HepG2 (cell line): ENCODE data around the gene NAPB. TPM values are rescaled to one million over a fixed set of nuclear protein-coding genes. Genes with fewer than 3 reads are reported as not detected.

Source experiments
- ATF1 ChIP-seq: IDR thresholded peaks from 2 replicates; pipeline ENCODE4 v1.6.1; 2016; ENCODE audit warnings: mild to moderate bottlenecking, control low read depth
- CBX2 ChIP-seq, 2 experiments: fragments of 200-600 bp in 1 of 2; sonication (generic); formaldehyde crosslinking in 1 of 2; IDR thresholded peaks; 2 replicates each; pipeline versions ENCODE4 v1.7.0 to v1.8.1; 2018 to 2022; ENCODE audit warnings: low read depth in 2 of 2, low read length in 1 of 2, mild to moderate bottlenecking in 1 of 2, missing genetic modification reagents in 1 of 2
- DMTF1 ChIP-seq: sonication (generic); formaldehyde crosslinking; IDR thresholded peaks from 2 replicates; pipeline ENCODE4 v1.4.0; 2020; ENCODE audit warnings: mild to moderate bottlenecking, missing genetic modification reagents
- FOXO4 ChIP-seq: sonication (generic); formaldehyde crosslinking; conservative IDR thresholded peaks from 2 replicates; pipeline ENCODE4 v1.8.1; 2023; ENCODE audit warnings: missing genetic modification reagents
- JARID2 ChIP-seq: sonication (generic); formaldehyde crosslinking; IDR thresholded peaks from 2 replicates; pipeline ENCODE4 v1.8.1; 2023; ENCODE audit warnings: missing genetic modification reagents, inconsistent platforms; ENCODE audit not compliant: insufficient replicate concordance
- KDM3A ChIP-seq: IDR thresholded peaks from 2 replicates; pipeline ENCODE4 v1.6.1; 2018; ENCODE audit warnings: low read depth, missing compliant biosample characterization
- MZF1 ChIP-seq: sonication (generic); formaldehyde crosslinking; IDR thresholded peaks from 2 replicates; pipeline ENCODE4 v1.8.1; 2023; ENCODE audit warnings: mild to moderate bottlenecking, missing genetic modification reagents, borderline replicate concordance
- NR2F1 ChIP-seq, 2 experiments: fragments of 450-650 bp in 1 of 2; formaldehyde crosslinking in 1 of 2; IDR thresholded peaks; 2 replicates each; pipeline versions ENCODE4 v1.5.0 to v1.6.1; 2016 to 2020; ENCODE audit warnings: mild to moderate bottlenecking in 1 of 2, missing compliant biosample characterization in 1 of 2, missing genetic modification reagents in 1 of 2, moderate library complexity in 1 of 2
- POGK ChIP-seq: sonication (generic); formaldehyde crosslinking; conservative IDR thresholded peaks from 2 replicates; pipeline ENCODE4 v1.8.0; 2022; ENCODE audit warnings: mild to moderate bottlenecking, moderate library complexity, missing genetic modification reagents
- ZFAT ChIP-seq: sonication (generic); formaldehyde crosslinking; conservative IDR thresholded peaks from 2 replicates; pipeline ENCODE4 v1.8.1; 2023; ENCODE audit warnings: missing genetic modification reagents, inconsistent platforms
- ZNF337 ChIP-seq: sonication (generic); formaldehyde crosslinking; IDR thresholded peaks from 2 replicates; pipeline ENCODE4 v1.5.1; 2020; ENCODE audit warnings: missing genetic modification reagents, low read depth, mild to moderate bottlenecking, borderline replicate concordance
- ZNF431 ChIP-seq: sonication (generic); formaldehyde crosslinking; IDR thresholded peaks from 2 replicates; pipeline ENCODE4 v1.9.0; 2022; ENCODE audit warnings: missing genetic modification reagents, low read depth, mild to moderate bottlenecking, borderline replicate concordance
- ZNF543 ChIP-seq: sonication (generic); formaldehyde crosslinking; IDR thresholded peaks from 2 replicates; pipeline ENCODE4 v1.4.0; 2020; ENCODE audit warnings: mild to moderate bottlenecking, missing genetic modification reagents
- ZNF598 ChIP-seq: sonication (generic); formaldehyde crosslinking; IDR thresholded peaks from 2 replicates; pipeline ENCODE4 v1.5.1; 2020; ENCODE audit warnings: mild to moderate bottlenecking, missing genetic modification reagents, borderline replicate concordance
- polyA plus RNA-seq, 8 experiments: library from polyadenylated mRNA; depleted of rRNA in 3 of 8; stranded (reverse) in 7 of 8; unstranded in 1 of 8; fragments of >200 nt; fragmentation: Illumina TruSeq in 4 of 8; extraction: Trizol in 4 of 8; gene quantifications; 2 replicates each; pipeline versions ENCODE4 v1.2.1 to v1.2.3, GENCODE V29; 2011 to 2016; ENCODE audit warnings: low read depth in 4 of 8, missing spikeins in 1 of 8, mixed read lengths in 1 of 8; ENCODE audit not compliant: insufficient read depth in 1 of 8
- total RNA-seq, 5 experiments: library from RNA; depleted of rRNA; stranded (reverse); fragments of >200 nt; fragmentation: Illumina TruSeq; extraction: Trizol; gene quantifications; 2 replicates each; pipeline ENCODE4 v1.2.3, GENCODE V29; 2016; ENCODE audit warnings: low read depth in 1 of 5
- TF ChIP-seq, protein P1 (sequence below): sonication (generic); formaldehyde crosslinking; IDR thresholded peaks from 2 replicates; pipeline ENCODE4 v1.4.0; 2020; ENCODE audit warnings: low read depth, missing genetic modification reagents
- TF ChIP-seq, protein P2 (sequence below): IDR thresholded peaks from 2 replicates; pipeline ENCODE4 v1.6.1; 2016

The NAPB gene
- total and polyA plus RNA-seq, 2 of the 13 experiments (the other 11 are each of a cell fraction or from before 2014, with no cell fraction given): 15.2 to 16.1 TPM

GRCh38 chr20:23420943-23421931 lies at the start of gene NAPB (continued):
- TF ChIP-seq DMTF1 (CRISPR knock-in tag): no peak
- peak; percentile 70; the same call in 1 of the 2 replicates for TF ChIP-seq ZNF543 (CRISPR knock-in tag)
- peak; percentile 53; the same call in 1 of the 2 replicates for TF ChIP-seq KDM3A (CRISPR knock-in tag)
- peak; percentile 97; the same call in 1 of the 2 replicates for TF ChIP-seq POGK (CRISPR knock-in tag)
- TF ChIP-seq NR2F1 (CRISPR knock-in tag; IDR thresholded peaks at IDR 0.05): 0 out of 4 replicates have a peak, but pooled peaks of 1 of the 2 experiments have one; percentile 25
- TF ChIP-seq ZNF598 (CRISPR knock-in tag): 0 out of 2 replicates have a peak, but pooled peaks have one; percentile 43
- peak; percentile 64 for TF ChIP-seq ATF1 (CRISPR knock-in tag)
- TF ChIP-seq CBX2 (IDR thresholded peaks at IDR 0.05; ENCODE audit: low read depth, low read length): no peak
- no peak for TF ChIP-seq CBX2 (CRISPR knock-in tag; IDR thresholded peaks at IDR 0.05; ENCODE audit: low read depth)
- TF ChIP-seq ZFAT (CRISPR knock-in tag): no peak; the same call in 1 of the 2 replicates
- 0 out of 2 replicates have a peak, but pooled peaks have one; percentile 37 for TF ChIP-seq MZF1 (CRISPR knock-in tag)
- TF ChIP-seq ZNF431 (CRISPR knock-in tag): peak; percentile 47; the same call in 1 of the 2 replicates
- no peak for TF ChIP-seq JARID2
- TF ChIP-seq FOXO4: peak; percentile 84; the same call in 1 of the 2 replicates
- TF ChIP-seq, protein P1, sequence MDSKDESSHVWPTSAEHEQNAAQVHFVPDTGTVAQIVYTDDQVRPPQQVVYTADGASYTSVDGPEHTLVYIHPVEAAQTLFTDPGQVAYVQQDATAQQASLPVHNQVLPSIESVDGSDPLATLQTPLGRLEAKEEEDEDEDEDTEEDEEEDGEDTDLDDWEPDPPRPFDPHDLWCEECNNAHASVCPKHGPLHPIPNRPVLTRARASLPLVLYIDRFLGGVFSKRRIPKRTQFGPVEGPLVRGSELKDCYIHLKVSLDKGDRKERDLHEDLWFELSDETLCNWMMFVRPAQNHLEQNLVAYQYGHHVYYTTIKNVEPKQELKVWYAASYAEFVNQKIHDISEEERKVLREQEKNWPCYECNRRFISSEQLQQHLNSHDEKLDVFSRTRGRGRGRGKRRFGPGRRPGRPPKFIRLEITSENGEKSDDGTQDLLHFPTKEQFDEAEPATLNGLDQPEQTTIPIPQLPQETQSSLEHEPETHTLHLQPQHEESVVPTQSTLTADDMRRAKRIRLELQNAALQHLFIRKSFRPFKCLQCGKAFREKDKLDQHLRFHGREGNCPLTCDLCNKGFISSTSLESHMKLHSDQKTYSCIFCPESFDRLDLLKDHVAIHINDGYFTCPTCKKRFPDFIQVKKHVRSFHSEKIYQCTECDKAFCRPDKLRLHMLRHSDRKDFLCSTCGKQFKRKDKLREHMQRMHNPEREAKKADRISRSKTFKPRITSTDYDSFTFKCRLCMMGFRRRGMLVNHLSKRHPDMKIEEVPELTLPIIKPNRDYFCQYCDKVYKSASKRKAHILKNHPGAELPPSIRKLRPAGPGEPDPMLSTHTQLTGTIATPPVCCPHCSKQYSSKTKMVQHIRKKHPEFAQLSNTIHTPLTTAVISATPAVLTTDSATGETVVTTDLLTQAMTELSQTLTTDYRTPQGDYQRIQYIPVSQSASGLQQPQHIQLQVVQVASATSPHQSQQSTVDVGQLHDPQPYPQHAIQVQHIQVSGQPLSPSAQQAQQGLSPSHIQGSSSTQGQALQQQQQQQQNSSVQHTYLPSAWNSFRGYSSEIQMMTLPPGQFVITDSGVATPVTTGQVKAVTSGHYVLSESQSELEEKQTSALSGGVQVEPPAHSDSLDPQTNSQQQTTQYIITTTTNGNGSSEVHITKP (CRISPR knock-in tag): peak; percentile 64; the same call in 1 of the 2 replicates
- TF ChIP-seq, protein P2, sequence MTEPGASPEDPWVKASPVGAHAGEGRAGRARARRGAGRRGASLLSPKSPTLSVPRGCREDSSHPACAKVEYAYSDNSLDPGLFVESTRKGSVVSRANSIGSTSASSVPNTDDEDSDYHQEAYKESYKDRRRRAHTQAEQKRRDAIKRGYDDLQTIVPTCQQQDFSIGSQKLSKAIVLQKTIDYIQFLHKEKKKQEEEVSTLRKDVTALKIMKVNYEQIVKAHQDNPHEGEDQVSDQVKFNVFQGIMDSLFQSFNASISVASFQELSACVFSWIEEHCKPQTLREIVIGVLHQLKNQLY (CRISPR knock-in tag): no peak; the same call in 1 of the 2 replicates
- TF ChIP-seq ZNF337 (CRISPR knock-in tag): no peak
